ENCODE results near the gene C1orf21.
A peak's percentile ranks its signal among the peaks of the same experiment; 100 is the strongest.

C1orf21 gene

DNA sequence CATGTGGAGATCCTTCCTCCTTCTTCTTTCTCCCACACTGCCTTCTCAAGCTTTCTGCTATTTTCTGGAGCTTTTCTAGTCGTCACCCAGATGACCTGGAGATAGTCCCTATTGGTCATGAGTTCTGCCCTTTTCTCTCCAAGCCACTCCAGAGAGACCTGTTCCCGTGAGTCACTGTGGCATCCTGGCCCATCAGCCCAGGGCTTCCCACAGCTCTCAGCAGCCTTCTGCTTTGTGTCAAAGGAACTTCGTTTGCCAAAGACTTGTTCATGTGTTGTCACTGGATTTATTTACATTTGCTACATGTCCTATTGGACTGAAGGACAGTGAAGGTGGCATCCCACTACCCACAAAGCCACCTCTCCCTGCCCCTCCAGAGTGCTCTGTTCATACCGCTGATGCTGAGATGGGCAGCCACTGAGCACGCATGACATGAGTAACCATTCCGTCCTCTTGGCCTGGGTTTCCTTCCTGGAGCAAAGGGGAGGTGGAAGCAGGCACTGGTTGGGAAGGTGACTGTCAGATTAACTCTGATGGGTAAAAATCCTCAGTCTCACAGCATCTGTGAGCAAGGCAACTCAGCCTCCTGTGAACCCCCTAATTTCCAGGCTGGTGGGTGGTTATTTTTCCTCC lies 248.6 kb downstream of the C1orf21 start:
- DNase-seq: peak; percentile 40 to 62 (median 49)

DNA sequence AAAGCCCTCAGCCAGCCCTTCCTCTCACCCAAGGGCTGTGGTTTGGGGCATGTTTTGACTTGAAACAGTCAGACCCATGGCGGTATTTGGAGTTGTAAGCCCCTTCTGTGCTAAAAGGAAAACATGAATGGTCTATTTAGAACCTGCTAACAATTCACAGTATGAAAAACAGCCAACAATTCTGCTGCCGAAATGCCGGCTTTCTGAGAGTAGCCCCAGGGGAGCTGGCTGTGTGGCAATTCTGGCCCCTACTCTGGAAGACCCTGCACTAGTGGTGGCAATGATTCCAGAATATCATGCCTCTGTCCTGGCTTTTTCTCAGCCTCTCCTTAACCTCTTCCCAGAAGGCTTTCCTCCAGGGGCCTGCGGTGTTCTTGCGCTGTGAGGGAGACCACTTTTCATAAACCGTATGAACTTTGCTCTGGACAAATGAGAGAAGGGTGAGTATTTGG lies 249.2 kb downstream of the C1orf21 start:
- no peak for DNase-seq

DNA sequence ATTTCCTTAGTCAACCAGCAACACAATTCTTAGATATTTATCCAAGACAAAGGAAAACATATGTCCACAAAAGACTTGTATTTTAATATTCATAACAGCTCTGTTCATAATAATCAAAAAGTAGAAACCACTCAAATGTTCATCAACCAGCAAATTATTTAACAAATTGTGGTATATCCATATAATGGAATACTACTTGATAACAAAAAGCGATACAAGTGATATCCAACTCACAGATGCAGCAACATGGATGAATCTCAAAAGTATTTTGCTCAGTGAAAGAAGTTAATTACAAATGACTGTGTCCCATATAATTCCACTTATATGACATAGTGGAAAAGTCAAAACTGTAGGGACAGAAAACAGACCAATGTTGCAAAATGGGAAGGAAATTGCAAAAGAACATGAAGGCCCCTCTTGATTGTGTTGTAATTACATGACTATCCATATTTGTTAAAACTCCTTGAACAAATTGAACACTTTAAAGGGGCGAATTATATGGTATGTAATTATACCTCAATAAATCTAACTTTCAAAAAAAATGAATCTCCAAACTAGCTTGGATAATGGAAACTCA lies 250.9 kb downstream of the C1orf21 start:
- DNase-seq: peak; percentile 67 to 82 (median 75)

DNA sequence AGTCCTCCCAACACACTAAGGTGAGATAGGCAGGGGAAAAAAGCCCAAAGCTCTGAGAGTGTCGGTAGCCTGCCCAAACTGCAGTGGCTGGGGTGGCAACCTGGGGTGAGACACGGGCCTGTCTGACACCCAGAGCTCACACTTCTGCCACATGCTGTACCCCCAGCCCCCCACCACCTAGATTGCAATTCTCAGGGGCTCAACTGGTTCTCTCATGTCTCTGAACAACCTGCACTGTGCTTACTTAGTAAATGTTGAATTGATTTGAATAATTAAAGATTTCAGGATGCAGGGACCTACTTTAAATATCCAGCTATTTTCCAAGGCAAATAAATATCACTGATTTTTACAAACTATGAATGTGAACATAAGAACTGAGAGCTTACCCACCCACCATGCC lies 252.4 kb downstream of the C1orf21 start:
- DNase-seq: no peak

DNA sequence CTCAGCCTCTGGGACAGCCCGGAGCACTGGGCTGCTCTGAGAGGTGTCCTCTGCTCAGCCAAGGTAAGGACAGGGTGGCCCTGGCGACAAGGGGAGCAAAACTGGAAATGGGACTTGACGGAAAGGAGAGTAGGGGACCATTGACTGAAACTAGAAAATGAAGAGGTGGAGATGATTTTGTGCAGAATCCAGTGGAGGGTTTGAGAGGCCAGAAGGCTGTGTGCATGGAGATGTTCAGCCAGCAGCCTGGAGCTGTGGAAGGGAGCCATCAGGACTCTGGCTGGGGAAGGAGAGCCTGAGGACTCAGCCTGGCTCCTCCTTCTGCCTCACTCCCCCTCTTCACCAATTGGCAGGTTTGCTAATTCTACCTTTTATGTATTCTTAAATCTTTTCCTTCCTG lies 253.7 kb downstream of the C1orf21 start:
- DNase-seq: no peak

DNA sequence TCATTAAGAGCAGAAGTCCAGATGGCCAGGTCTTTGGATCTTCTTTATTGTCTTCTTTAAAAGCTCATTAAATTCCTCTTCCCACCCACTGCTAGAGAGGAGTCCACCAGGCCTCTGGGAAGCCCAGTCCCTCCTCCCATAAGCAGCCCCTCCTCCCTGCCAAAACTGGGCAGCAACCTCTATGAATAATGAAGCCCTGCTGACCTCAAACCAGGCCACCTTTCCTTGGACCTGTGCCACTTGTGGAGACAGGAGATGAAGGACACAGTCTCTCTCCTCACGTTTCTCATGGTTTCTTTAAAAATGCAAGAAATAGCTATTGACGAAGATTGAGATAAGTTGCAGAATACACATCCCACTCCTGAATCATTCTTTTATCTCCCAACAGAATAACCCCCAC lies 255.1 kb downstream of the C1orf21 start:
- no peak for DNase-seq

DNA sequence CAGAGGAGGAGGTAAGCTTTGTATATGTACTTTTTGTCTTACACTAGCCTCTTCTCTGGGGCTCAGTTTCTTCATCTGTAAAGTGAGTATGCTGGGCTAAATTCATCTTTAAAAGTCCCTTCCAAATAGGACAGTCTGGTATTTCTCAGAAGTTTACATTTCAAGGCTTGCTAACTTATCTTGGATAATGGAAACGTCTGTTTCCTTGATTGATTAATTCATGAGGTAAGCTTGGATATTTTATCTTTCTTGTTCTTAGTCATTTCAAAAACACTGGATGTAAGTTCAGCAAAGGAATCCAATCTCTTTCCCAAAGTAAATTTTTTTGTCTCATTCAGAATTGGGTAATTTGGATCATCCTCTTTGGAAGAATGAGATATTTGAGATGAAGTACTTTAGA lies 256.8 kb downstream of the C1orf21 start:
- DNase-seq: no peak

DNA sequence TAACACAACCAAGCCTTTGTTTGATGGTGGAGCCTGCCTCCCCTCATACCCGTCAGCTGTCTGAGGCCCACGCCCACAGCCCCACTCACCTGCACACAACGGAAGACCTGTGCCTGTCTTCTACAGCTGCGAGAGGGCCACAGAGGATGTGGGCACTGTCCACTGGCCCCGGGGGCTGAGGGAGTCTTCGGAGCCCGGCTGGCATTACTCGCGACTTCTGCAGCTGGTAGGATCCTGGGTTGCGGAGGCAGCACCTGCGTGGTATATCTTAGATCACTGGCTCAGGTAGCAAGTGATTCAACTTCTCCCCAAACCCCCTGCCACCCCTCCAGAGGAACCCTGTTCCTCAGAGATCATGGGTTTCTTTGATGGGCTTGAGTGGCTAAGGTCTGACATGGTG lies 257.9 kb downstream of the C1orf21 start:
- DNase-seq: no peak

DNA sequence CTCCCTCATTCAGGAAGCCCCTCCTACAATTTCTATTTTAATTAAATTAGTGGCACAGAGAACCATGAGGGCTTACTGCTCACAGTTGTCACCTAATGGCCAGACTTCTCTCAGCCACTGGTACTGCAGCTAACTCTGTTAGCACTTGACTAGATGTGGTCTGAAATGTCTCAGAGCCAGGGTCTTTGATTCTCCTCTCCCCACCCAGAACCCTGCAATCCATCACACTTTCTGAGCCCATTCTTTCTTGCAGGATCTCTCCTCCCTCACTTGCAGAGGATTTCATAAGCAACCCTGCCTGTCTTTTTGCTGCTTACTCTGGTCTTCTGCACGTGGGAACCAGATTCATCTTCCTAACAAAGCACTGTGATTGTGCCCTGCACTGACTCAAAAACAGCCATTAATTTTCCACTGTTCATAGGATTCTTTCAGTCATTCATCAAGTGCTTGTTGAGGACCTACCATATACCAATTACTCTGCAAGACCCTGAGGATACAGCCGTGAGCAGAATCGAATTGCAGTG lies 259.4 kb downstream of the C1orf21 start:
- DNase-seq: no peak

DNA sequence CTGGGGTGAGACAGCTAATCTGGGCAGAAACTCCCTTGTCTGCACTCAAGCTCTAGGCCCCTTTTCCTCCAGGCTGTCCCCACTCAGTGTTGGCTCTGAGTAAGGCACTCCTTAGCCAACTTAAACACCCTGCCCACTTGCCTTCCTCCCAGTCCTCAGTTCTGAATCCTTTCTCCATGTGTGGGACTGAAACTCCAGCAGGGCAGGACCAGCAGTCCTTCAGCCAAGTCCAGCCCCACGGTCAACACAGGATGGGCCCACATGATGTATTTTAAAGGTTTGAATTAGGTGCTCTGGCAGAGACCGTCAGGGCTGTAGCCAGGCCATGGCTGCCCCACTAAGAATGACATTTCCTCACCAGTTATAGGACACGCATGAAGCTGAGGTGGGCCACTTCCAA lies 260.0 kb downstream of the C1orf21 start:
- no peak for DNase-seq

DNA sequence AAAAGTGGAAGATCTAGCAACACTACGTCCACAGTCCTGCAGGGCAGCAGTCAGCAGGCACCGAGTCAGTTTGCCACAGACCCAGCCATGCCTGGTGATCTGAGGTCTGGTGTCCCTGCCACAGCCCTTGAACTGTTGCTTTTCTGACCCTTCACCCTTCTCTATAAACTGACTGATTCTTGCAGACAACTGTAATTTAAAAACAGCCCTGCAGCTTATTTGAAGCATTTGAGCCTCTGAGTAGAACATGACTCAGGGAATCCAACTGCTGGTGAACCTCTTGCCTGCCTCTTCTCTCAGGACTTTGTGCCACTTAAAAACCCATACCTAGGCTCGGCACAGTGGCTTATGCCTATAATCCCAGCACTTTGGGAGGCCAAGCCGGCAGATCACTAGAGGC lies 260.6 kb downstream of the C1orf21 start:
- no peak for DNase-seq

DNA sequence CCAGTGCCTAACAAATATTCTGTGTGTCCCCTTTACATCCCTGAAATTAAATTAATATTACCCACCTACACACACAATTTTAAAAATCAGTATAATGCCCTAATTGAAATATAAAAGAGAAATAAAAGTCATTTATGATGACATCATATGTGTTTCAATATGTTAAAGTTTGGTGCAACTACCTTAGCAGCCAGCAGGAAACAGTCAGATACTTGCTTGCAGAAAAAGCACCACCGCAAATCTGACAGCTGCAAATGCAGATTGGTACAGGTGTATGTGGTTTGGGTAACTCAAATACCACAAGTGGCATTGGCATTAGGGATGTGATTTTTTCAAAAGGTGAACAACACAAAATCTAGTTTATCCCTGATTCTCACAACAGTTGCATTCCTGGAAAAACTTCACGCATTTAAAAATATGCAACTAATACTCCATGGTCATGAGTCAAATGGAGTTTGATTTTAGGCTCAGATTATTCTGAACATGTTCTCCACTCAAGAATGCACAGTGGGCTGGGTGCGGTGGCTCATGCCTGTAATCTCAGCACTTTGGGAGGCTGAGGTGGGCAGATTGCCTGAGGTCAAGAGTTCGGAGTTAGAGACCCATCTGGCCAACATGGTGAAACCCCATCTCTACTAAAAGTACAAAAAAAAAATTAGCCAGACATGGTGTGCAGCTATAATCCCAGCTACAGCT lies 261.5 kb downstream of the C1orf21 start:
- no peak for DNase-seq

DNA sequence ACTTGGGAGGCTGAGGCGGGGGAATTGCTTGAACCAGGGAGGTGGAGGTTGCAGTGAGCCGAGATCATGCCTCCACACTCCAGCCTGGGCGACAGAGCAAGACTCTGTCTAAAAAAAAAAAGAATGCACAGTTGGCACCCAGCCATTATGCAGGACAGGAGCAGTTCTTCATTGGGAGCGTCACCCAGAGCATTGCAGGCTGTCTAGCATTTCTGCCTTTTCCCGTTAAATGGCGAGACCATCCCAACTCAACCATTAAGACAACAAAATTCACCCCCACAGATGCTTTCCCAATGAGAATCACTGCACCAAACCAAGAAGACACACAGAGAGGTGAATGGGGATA lies 262.0 kb downstream of the C1orf21 start:
- no peak for DNase-seq

DNA sequence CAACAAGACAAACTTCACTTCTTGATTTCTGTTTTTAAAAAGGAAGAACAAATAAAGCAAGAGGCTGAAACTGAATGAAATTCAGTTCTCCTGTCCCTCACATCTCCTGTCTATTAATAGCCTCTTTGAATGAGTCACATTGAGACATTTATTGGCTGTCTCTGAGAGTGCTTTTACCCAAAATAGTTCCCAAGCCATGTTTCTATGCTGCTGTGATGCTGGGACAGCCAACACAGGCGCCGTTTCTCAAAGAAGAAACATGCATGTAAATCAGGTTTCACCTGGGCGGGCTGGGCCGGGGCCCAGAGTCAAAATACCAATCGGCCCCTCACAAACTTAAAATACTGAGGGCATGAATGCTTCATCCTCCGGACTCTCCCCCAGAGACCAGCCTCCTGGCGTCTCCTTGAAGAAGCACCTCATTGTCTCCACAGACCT lies 262.6 kb downstream of the C1orf21 start:
- DNase-seq: peak; percentile 43 to 65 (median 63)

DNA sequence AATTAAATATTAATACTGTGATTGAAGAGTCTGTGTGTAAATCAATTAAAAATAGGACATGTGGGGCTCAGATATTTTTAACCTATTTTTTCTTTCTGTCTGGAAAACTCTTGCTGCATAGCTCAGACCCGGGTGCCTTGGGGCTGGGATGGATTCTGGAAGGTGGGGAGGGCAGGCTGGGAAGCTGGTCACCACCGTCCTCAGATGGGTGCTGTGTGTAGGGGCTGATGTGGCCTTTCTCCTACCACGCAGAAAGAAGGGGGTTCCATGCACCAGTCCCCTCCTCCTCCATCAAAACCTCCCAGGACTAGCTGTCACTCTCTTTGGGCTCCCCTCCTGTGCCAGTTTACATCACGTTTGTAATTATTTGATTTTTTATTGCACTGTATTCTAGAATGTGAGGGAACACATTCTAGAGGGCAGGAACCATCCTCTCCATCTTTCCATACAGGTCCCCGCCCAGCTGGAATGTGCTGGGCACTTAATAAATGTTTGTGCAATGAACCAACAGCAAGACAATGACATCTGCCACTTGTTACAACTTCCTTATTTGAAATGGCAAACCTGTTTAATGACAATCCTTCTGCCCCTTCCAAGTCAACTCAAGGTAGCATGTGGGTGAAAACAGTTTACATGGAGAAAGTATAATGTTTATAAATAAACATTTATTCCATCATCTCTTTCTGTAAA lies 263.5 kb downstream of the C1orf21 start:
- DNase-seq: no peak

DNA sequence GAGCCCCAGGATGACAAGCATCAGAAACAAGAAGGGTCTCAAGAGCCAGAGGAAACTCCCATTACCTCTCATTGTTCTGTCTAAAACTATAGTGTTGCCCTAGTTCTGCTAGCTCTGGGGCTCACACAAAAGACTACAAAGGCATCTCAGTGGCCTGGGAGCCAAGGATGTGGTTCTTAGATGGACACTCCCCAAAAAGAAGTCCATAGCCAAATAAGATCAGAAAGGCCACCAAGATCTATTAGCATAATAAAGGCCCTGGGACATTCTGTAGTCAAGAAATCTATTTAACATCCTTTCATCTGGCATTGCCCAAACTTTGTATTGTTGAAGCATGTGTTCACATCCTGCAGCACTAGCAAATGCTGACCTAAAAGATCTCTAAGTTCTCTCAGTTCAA lies 268.4 kb downstream of the C1orf21 start:
- DNase-seq: no peak

DNA sequence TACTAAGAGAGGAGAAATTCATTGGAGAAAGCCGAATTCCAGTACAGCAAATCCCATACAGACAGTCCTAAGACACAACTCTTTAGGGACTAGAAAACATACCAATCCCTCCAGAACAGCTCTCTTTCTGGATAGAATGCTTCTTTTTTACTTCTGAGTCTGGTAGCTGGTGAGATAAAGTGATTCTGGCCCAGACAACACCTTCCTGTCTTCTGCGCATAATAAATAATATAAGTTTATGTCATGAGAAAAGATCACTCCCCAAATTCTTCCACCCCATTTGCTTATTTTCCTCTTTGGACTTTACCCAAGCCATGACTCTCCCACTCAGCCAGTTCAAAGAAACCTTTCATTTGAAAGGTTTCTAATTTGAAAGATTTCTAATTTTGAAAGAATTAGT lies 269.4 kb downstream of the C1orf21 start:
- DNase-seq: no peak

DNA sequence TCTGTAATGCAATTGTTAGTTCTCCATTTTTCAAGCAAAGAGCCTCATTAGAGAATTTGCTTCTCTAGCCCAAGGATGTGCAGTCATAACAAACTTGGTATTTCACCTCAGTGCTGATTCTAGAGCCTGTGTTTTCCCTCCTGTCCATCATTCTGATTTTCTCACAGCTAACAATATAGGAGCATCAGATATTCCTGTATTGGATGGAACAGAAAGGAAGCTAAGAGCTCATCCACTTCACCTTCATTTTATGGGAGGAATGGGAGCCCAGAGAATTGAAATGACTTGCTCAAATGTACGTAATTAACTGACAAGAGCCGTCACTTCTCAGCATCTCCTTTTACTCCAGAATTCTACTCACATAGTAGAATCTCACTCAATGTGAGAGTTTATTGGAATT lies 271.2 kb downstream of the C1orf21 start:
- DNase-seq: no peak

DNA sequence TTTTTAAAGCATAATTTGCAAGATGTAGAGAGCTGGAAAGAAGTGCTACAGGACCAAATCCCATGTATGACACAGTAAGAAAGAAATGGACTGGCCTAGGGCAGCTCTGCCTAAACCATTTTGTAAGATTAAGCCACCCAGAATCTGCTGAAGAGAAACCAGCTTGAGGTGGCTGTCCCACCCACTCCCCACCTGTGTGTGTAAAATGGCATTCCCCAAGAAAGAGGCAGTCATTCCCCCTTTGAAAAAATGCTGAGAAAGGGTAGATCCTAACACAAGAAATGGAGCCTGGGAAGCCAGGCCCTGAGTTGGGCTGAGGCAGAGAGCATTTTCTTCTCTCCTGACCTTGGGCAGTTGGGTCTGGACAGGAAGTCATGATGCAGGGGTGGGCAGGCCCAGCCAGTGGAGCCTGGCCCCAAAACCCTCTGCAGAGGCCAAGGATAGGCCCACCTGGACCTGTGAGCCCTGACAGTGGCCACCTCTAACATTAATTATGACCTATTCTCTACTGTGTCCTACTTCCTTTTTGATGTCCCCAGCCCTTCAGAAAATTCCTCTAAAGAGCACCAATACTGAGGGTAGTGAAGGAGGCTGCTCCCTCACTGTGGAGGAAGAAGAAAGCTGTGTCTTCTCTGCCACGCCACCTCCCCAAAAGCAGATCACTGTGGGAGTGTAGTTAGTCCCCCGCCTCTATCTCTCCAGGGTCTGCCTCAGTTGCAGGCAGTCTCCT lies 273.8 kb downstream of the C1orf21 start:
- no peak for DNase-seq

DNA sequence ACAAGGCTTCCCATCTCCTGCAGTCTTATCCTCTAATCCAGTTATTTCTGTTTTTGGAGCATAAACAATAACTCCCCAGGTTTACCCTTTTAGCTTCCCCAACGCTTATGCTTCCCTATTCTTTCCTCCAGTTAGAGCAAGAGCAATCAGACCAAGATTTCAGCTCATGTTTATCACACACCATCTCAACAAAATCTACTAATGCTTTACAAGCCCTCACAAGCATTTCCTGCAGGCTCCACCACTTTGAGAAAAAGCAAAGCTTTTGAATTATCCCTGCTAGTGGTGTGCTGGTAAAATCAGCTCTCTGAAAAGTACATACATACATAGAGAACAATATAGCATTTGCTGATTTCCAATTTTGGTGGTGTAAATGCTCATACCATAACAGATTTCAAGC lies 275.0 kb downstream of the C1orf21 start:
- DNase-seq: no peak

DNA sequence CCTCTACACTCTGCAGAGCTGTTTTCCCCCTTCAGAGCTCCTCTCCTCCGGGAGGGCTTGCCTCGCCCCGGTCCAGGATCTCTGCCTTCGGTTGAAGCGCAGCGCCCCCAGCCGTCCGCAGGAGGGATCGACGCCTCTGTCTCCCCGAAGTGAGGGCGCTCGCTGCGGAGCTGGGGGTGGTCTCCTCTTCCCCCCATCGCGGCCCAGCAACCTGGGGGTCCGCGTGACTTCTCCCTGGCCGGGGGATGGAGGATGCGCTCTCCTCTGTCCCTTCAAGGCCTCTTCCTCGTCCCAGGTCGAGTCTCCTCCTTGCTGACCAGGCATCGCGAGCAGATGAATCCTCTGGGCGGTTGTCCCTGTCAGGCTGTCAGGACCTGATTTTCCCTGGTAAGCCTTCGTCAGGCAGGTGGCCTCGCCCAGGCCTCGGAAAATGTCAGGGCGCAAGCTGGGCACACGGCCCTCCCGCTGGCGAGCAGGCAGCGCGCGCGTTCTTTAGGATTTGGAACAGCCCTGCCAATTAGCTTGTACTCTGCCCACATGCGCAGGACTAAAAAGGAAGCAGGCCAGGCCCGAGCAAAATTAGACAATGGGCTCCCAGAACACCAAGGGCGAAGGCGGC lies 277.3 kb downstream of the C1orf21 start:
- DNase-seq: peak; percentile 75 to 88 (median 79)

DNA sequence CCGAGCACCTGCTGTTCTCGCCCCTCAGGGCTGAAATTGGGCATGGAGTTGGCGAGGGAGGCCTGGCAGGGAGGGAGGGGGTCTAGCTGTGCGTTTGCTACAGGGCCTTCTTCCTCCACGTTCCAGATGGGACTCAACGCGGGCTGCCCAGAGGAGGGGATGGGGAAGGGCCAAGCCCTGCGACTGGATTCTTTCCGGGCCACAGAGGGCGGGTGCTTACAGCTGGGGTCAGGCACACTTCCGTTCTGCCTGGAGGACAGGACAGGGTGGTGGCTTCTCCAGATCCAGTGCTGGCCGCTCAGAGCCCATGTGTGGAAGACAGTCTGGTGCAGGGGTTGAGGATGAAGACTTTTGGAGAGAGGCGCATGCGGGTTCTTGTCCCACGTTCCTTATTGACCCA lies 277.8 kb downstream of the C1orf21 start:
- no peak for DNase-seq

All from suppressor macrophage treated with lipopolysaccharide for 1 hour (primary cell).